DND-41 (cell line): ENCODE data around the gene AGO4.
A peak's percentile ranks its signal among the peaks of the same experiment; 100 is the strongest.

Experiments used
- ATAC-seq: fragments of 200-7000 bp; cut with Tn5 transposase; 3 replicates; pipeline ENCODE4 v1.9.1; 2021; ENCODE audit warnings: low read depth; ENCODE audit not compliant: insufficient read depth
- DNase-seq: peaks from one replicate; pipeline ENCODE4 v3.0.0-alpha.2; 2020
- H2AFZ ChIP-seq: 2 replicates; pipeline ENCODE4 v1.6.0; 2012; ENCODE audit warnings: low read depth, low read length
- H3K27ac ChIP-seq: 2 replicates; pipeline ENCODE4 v1.5.1; 2012; ENCODE audit warnings: low read length, inconsistent platforms
- H3K27me3 ChIP-seq: fragments of 200-600 bp; sonication (generic); 2 replicates; pipeline ENCODE4 v1.6.0; 2012; ENCODE audit warnings: low read length, mild to moderate bottlenecking, inconsistent platforms; ENCODE audit not compliant: insufficient read depth, poor library complexity
- H3K36me3 ChIP-seq: 2 replicates; pipeline ENCODE4 v1.5.1; 2012; ENCODE audit warnings: low read length, inconsistent platforms; ENCODE audit not compliant: insufficient read depth
- H3K4me1 ChIP-seq: 2 replicates; pipeline ENCODE4 v1.5.1; 2012; ENCODE audit warnings: mild to moderate bottlenecking, low read length; ENCODE audit not compliant: insufficient read depth
- H3K4me2 ChIP-seq: 2 replicates; pipeline ENCODE4 v1.6.0; 2012; ENCODE audit warnings: mild to moderate bottlenecking, moderate library complexity, low read length, inconsistent platforms; ENCODE audit not compliant: insufficient read depth
- H3K4me3 ChIP-seq, 2 experiments: fragments of 200-600 bp in 1 of 2; shearing (Covaris generic) in 1 of 2; 2 replicates each; pipeline ENCODE4 v1.5.1; 2012 to 2016; ENCODE audit warnings: inconsistent platforms in 2 of 2, low read length in 2 of 2, mild to moderate bottlenecking in 2 of 2, low read depth in 1 of 2, moderate library complexity in 1 of 2
- H3K79me2 ChIP-seq: 2 replicates; pipeline ENCODE4 v1.6.0; 2012; ENCODE audit warnings: low read length, inconsistent platforms; ENCODE audit not compliant: insufficient read depth
- H3K9ac ChIP-seq: 2 replicates; pipeline ENCODE4 v1.6.0; 2012; ENCODE audit warnings: low read depth, mild to moderate bottlenecking, inconsistent platforms, low read length, moderate library complexity
- H3K9me3 ChIP-seq: 2 replicates; pipeline ENCODE4 v1.5.1; 2012; ENCODE audit warnings: low read length, moderate library complexity, mild to moderate bottlenecking, inconsistent platforms; ENCODE audit not compliant: insufficient read depth, severe bottlenecking
- H4K20me1 ChIP-seq: 2 replicates; pipeline ENCODE4 v1.6.0; 2012; ENCODE audit warnings: low read length; ENCODE audit not compliant: insufficient read depth
- EZH2 ChIP-seq: IDR thresholded peaks from 3 replicates; pipeline ENCODE4 v1.6.1; 2012; ENCODE audit warnings: borderline replicate concordance, low read depth, mild to moderate bottlenecking, moderate library complexity, low read length, inconsistent platforms; ENCODE audit not compliant: severe bottlenecking
- TF ChIP-seq, protein P1 (sequence below): IDR thresholded peaks from 2 replicates; pipeline ENCODE4 v1.5.1; 2012; ENCODE audit warnings: borderline replicate concordance, low read length, moderate library complexity, mild to moderate bottlenecking; ENCODE audit not compliant: poor library complexity, severe bottlenecking; ENCODE audit errors: extremely low read depth

Gene AGO4

DNA sequence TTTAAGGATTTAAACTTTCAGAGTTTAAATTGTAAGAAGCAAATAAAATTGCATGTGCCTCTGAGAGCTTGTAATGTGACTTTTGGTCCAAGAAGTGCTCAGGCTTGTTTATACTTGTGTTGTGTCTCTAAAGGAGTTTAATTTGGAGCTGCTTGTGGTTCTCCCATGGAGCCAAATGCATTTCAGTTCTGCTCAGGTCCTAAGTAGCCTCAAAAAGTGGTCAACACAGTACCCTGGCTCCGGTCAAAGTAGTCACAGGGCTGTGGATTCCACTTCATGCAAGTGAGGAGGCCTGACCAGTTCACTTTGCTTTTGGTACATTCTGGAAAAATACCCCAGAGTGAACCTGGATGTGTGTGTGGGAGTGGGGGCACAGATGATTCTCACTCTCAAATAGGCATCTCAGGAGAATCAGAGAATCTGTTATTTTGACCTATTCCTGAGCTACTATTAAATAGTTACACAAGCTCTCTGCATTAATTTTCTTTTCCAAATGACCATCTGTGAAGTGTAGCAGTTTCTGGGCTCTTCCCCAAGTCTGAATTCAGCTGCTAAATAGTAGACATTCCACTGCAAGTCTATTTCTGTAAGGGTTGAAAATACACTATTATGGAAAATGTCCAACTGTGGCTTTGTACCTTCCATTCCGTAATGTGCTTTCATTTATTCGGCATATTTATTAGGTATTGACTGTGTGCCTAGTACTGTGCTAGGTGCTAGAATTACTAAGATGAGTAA, 43.5 kb downstream of the AGO4 start:
- peaks cover 69% of the 10 kb centered on the region for H3K36me3 ChIP-seq
- H3K9me3 ChIP-seq: no peaks in the 10 kb centered on the region
- no peak for TF ChIP-seq EZH2
- TF ChIP-seq, protein P1, sequence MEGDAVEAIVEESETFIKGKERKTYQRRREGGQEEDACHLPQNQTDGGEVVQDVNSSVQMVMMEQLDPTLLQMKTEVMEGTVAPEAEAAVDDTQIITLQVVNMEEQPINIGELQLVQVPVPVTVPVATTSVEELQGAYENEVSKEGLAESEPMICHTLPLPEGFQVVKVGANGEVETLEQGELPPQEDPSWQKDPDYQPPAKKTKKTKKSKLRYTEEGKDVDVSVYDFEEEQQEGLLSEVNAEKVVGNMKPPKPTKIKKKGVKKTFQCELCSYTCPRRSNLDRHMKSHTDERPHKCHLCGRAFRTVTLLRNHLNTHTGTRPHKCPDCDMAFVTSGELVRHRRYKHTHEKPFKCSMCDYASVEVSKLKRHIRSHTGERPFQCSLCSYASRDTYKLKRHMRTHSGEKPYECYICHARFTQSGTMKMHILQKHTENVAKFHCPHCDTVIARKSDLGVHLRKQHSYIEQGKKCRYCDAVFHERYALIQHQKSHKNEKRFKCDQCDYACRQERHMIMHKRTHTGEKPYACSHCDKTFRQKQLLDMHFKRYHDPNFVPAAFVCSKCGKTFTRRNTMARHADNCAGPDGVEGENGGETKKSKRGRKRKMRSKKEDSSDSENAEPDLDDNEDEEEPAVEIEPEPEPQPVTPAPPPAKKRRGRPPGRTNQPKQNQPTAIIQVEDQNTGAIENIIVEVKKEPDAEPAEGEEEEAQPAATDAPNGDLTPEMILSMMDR: no peak
- H3K4me1 ChIP-seq: no peaks in the 10 kb centered on the region
- DNase-seq: no peak
- no peak overlapping the region for H3K27ac ChIP-seq
- H3K27me3 ChIP-seq: no peaks in the 10 kb centered on the region
- H3K79me2 ChIP-seq: no peaks in the 10 kb centered on the region
- no peak for ATAC-seq
- no peak overlapping the region for H2AFZ ChIP-seq
- H3K9ac ChIP-seq: no peak overlapping the region
- no peak overlapping the region for H3K4me3 ChIP-seq
- no peaks in the 10 kb centered on the region for H4K20me1 ChIP-seq
- no peak overlapping the region for H3K4me2 ChIP-seq

DNA sequence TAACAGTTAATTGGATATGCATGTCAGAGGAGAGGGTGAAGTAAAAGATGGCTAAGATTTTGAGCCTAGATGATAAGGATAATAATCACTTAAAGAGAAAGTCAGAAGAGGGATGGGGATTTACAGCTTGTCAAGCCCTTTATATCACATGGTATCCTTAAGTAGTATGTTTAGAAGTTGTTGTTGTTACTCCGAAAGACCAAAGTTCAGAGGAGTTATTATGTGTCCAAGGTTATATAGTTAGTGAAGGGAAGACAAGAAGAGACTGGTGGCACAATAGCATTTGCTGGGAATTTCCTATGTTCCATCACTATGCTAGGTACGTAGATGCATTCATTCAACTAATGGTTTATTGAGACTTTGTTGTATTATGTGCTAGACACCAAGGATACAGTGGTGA, 44.4 kb downstream of the AGO4 start:
- DNase-seq: no peak
- Histone ChIP-seq H3K79me2 (no peaks in the 10 kb centered on the region), H3K36me3 (peaks cover 65% of the 10 kb centered on the region), H4K20me1 (no peaks in the 10 kb centered on the region), H3K4me1 (no peaks in the 10 kb centered on the region), H3K4me2 (no peak overlapping the region), H2AFZ (no peak overlapping the region), H3K27ac (no peak overlapping the region), H3K4me3 (no peak overlapping the region), H3K27me3 (no peaks in the 10 kb centered on the region), H3K9ac (no peak overlapping the region), H3K9me3 (no peaks in the 10 kb centered on the region)
- ATAC-seq: no peak
- TF ChIP-seq EZH2: no peak
- TF ChIP-seq, protein P1: no peak

- H3K27me3 ChIP-seq: no peaks in the 10 kb centered on the region
- DNase-seq (no peak), ATAC-seq (no peak)
- H3K79me2 ChIP-seq: no peaks in the 10 kb centered on the region
- H4K20me1 ChIP-seq: no peaks in the 10 kb centered on the region
- no peak overlapping the region for H3K27ac ChIP-seq
- H3K9ac ChIP-seq: no peak overlapping the region
- peaks cover 52% of the 10 kb centered on the region for H3K36me3 ChIP-seq
- no peak overlapping the region for H3K4me2 ChIP-seq
- no peaks in the 10 kb centered on the region for H3K4me1 ChIP-seq
- H3K4me3 ChIP-seq: no peak overlapping the region
- TF ChIP-seq, protein P1: peak; percentile 37
- no peak for TF ChIP-seq EZH2
- no peak overlapping the region for H2AFZ ChIP-seq
- no peaks in the 10 kb centered on the region for H3K9me3 ChIP-seq
Observed at GRCh38 chr1:35854989-35855700, 47.3 kb downstream of the AGO4 start.
